Stimulated activated CD4-positive, alpha-beta T cell treated with anti-CD3 and anti-CD28 coated beads, Interleukin-2, amount 100 ng/mL, for 4 hours (primary cell): Measurements from ENCODE around the gene EEF1AKMT4.
"Not testable (repeated sequence)": the region's sequence is repeated elsewhere in the genome, so short reads cannot be mapped to it uniquely, and the experiment has no call there.

Source experiments
- DNase-seq: peaks from one replicate; pipeline ENCODE4 v3.0.0-alpha.2; 2020; ENCODE audit warnings: low read depth

Gene EEF1AKMT4

GRCh38 chr3:184260724-184261269, 11.3 kb downstream of the EEF1AKMT4 start:
- DNase-seq = no peak

- peak; percentile 32 for DNase-seq
Observed at GRCh38 chr3:184261270-184261853, 11.9 kb downstream of the EEF1AKMT4 start, which contains the start of gene CAMK2N2. Gene CAMK2N2, minus strand, starts transcription at chr3:184261553. Its CDS starts 268 bp downstream, at chr3:184261285.

- no peak for DNase-seq
Observed at GRCh38 chr3:184261854-184262763, 12.6 kb downstream of the EEF1AKMT4 start.

GRCh38 chr3:184262764-184263179, 13.3 kb downstream of the EEF1AKMT4 start:
- DNase-seq = no peak

- not testable (repeated sequence) for DNase-seq
Observed at GRCh38 chr3:184267249-184267648, 17.8 kb downstream of the EEF1AKMT4 start.

GRCh38 chr3:184272269-184272668, 22.8 kb downstream of the EEF1AKMT4 start:
- DNase-seq = no peak

- no peak for DNase-seq
Observed at GRCh38 chr3:184275381-184275701, 25.9 kb downstream of the EEF1AKMT4 start.

GRCh38 chr3:184275961-184276910, 26.8 kb downstream of the EEF1AKMT4 start, which contains the start of gene ECE2:
Gene ECE2, plus strand, starts transcription at chr3:184276022. Its CDS starts 132 bp downstream, at chr3:184276154.
- no peak for DNase-seq

- DNase-seq = no peak
Observed at GRCh38 chr3:184277366-184277765, 27.9 kb downstream of the EEF1AKMT4 start.

GRCh38 chr3:184282941-184283340, 33.5 kb downstream of the EEF1AKMT4 start:
- DNase-seq = no peak

- DNase-seq = no peak
Observed at GRCh38 chr3:184283681-184284080, 34.2 kb downstream of the EEF1AKMT4 start.

GRCh38 chr3:184284696-184285095, 35.2 kb downstream of the EEF1AKMT4 start:
- no peak for DNase-seq

GRCh38 chr3:184289426-184289938, 40.0 kb downstream of the EEF1AKMT4 start:
- DNase-seq = peak; percentile 43

- DNase-seq = no peak
Observed at GRCh38 chr3:184290331-184290730, 40.9 kb downstream of the EEF1AKMT4 start.

GRCh38 chr3:184291044-184291737, 41.7 kb downstream of the EEF1AKMT4 start:
- no peak for DNase-seq

GRCh38 chr3:184291738-184292445, 42.4 kb downstream of the EEF1AKMT4 start:
- DNase-seq = no peak

- no peak for DNase-seq
Observed at GRCh38 chr3:184295771-184296170, 46.3 kb downstream of the EEF1AKMT4 start.

- DNase-seq = no peak
Observed at GRCh38 chr3:184296616-184297015, 47.1 kb downstream of the EEF1AKMT4 start.

- peak; percentile 98 for DNase-seq
Observed at GRCh38 chr3:184298759-184299487, 49.5 kb downstream of the EEF1AKMT4 start, which contains the start of gene PSMD2. Gene PSMD2, plus strand, starts transcription at chr3:184299241. Its CDS starts 26 bp downstream, at chr3:184299267.
